Measurements from ENCODE around the gene CXCR4.
"Not testable (repeated sequence)": the region's sequence is repeated elsewhere in the genome, so short reads cannot be mapped to it uniquely, and the experiment has no call there.

The CXCR4 gene

DNA sequence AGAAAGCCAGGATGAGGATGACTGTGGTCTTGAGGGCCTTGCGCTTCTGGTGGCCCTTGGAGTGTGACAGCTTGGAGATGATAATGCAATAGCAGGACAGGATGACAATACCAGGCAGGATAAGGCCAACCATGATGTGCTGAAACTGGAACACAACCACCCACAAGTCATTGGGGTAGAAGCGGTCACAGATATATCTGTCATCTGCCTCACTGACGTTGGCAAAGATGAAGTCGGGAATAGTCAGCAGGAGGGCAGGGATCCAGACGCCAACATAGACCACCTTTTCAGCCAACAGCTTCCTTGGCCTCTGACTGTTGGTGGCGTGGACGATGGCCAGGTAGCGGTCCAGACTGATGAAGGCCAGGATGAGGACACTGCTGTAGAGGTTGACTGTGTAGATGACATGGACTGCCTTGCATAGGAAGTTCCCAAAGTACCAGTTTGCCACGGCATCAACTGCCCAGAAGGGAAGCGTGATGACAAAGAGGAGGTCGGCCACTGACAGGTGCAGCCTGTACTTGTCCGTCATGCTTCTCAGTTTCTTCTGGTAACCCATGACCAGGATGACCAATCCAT is 2.7 kb downstream of the CXCR4 start:
- in situ Hi-C loops (cut with MboI; ENCODE audit: low sequenced_read_pairs): no loop called here

DNA sequence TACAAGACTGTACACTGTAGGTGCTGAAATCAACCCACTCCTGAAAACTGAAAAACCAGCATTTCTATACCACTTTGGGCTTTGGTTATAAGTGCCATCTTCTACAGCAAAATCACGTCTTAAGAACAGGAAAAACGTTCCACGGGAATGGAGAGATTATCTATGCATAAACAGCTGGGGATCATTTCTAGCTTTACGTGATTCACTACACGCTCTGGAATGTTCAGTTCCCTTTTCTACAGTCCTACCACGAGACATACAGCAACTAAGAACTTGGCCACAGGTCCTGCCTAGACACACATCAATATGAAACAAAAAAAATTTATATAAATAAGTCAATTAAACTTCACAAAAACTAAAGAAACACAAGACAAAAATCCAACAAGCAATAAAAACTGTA is 3.6 kb downstream of the CXCR4 start:
- in situ Hi-C loops (cut with MboI; ENCODE audit: low sequenced_read_pairs): no loop called here

DNA sequence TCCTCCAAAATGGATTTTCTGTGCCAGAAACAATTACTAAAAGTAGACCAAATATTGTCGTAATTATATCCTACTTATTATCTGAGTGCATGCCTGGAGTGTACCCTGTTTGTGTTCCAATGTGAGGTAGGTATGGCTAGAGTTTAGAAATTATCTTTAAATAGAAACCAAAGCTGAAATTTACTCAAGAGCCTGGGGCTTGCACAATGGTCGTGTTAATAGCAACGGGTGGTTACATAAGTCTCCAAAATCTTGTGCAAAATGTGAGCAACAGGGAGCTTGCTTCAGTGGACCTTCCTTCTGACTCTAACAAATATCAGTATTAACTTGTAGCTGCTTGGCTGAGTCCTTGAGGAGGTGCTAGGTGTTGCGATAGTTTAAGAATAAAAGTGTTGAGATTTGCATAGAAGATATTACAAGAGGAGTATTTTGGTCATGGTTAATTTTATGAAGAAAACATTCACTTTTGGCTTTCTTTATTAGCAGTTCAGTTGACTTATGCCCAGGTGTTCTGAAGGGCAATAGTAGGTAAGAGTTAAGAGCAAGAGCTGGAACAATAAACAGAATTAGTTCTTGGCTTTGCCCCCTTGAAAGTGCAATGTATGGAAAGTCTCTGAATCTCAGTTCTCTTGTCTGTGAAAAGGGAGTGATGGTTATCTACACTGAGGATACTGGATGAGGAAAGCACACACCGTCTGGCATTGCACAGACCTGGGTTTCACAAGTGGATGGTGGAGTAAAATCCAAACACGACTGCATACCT is 4.6 kb downstream of the CXCR4 start:
- in situ Hi-C loops (cut with MboI; ENCODE audit: low sequenced_read_pairs): no loop called here

DNA sequence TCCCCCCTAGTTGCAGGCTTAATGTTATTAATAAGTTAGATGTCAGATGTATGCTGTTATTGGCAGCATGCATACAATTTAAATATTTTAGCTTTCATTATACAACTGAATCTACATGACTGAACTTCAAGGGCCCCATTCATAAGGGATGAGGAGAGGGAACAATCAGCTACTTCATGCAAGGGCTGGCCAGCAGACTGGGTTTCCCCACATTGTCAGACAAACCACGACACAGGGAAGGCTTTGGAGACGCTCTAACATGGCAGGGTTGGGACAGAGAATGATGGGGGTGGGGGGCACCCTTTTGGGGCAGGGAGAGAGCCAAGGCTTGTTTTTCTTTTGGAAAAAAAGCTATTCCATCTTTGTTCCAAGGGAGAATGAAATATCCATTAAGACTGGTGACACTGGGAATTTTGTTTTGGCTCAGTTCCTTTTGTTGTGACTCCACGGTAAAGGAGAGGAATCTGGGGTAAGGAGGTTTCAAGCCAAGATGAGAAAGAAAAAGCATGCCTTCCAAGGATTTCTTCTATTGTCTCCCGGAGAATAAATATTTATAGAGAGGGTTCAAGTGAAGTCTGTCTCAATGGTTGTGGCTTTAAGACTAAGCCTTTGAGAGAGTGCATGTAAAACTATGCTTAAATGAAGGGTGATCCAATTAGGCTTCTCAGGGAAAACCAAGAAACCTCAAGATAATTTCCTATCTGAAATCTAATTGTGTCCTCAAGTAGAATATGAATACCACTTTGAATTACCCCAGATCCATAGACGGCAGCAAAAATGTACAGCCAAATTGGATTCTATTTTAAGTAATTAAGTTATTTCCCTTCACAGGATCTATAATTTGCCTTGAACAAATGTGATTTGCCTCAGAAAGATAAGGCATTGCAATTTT is 5.4 kb downstream of the CXCR4 start:
- in situ Hi-C loops (cut with MboI; ENCODE audit: low sequenced_read_pairs): no loop called here

DNA sequence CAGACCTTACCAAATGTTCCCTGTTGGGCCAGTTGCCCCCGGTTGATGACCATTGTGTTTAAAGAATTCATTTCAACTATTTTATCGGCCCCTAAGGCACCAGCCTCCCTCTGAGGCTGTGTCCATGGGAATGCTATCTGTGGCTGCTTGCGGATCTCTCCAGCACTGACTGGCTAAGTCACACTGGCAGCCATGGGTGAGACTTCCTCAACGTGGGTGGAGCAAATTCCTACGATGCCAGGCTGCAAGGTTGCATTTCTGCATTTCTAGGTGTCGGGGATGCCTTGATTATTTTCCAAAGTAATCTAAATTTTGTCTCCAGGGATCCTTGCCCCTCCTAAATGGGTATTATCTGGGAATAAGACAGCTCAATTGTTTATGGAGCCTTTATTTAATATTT is 6.2 kb downstream of the CXCR4 start:
- in situ Hi-C loops (cut with MboI; ENCODE audit: low sequenced_read_pairs): no loop called here

DNA sequence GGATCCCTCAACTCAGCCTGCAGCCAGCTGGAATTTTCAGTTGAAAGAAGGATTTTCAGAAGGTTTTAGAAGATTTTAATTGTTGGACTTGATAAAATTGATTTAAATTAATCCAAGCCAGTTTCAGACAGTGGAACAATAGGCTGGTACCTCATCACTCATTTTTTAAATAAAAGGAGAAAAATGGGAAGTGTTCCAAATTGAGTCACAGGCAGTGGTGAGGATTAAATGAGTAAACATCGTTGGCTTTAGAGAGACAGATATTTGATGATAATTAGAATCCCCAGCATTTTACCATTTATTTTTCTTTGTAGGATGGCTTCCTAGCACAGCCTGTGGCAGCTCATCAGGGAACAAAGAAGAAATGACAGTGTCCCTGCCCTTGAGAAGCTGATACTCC is 7.4 kb downstream of the CXCR4 start:
- in situ Hi-C loops (cut with MboI; ENCODE audit: low sequenced_read_pairs): no loop called here

DNA sequence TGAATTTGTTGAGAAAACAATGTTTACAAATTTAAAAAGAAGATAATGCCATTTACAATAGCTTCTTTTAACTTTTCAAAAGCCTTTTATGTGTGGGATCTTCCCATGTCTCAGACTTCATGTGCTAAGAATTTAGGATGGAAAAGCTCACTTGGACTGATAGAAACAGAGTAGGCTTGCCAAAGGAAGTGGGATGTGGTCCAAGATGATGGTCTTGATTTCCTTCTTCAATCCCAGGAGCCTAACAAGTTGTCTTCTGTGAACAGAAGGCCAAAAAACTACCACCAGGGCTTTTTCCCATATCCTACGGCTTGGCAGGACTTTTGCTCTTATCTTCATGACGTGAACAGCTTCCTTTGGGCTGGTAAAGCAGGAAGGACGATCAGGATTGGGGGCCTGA is 9.5 kb downstream of the CXCR4 start:
- in situ Hi-C loops (cut with MboI; ENCODE audit: low sequenced_read_pairs): no loop called here

DNA sequence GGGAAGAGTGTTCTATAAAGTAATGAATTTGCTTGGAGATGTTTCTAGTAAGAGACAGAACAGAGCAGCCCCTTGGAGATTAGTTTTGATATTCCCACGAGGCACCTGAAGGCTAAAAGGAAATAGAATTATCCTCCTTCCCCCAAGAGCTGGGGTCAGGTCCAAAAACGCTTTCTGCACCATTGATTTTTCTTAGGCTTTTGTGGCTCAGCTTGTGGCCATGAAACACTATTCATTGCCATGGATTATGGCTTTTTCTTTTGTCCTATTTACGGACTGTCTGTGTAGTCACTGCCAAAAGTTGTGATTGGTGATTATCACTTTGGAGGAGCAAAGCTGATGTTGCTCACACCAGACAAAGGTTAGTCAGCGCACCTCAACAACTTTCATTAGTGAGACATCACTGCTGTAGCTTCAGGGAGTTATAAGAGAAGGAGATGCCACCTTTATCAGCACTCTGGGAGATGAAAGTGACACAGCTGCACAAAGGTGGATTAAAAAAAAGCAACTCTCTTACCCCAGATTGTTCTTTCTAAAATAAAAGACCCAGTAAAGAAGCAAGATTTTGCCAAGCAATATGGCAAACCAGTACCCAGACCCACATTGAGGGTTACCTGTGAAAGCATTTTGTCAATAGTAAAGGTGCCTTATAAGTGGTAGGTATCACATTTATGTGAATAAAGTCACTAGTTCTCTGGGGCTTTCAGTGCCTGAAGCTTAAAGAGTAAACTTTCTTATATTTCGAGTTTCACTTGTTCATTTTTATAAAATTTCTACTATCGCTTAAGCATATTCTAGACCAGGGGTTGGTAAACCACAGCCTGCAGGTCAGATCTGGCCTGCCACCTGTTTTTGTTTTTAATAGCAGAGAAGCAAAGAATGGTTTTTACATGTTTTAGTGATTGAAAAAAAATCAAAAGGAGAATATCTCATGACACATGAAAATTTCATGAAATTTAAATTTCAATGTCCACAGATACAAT is 10.6 kb downstream of the CXCR4 start:
- in situ Hi-C loops (cut with MboI; ENCODE audit: low sequenced_read_pairs): no loop called here

DNA sequence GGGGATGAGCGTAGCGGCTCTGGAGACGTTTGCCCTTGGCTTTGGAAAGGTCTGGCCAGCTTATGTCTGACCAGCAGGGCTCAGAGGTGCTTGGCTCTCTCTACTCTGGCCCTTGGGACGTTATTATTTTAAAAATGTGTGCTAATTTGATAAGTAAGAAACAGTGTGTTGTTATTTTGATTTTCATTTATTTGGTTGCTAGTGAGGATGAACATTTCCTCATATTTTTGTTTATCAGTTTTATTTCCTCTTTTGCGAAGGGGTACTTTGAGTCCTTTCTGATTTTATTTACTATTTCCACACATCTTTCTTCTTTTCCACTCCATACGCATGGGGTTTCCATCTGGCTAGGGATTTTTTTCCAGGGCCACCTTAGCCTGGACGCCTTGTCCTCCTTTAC is 11.4 kb downstream of the CXCR4 start:
- in situ Hi-C loops (cut with MboI; ENCODE audit: low sequenced_read_pairs): no loop called here

DNA sequence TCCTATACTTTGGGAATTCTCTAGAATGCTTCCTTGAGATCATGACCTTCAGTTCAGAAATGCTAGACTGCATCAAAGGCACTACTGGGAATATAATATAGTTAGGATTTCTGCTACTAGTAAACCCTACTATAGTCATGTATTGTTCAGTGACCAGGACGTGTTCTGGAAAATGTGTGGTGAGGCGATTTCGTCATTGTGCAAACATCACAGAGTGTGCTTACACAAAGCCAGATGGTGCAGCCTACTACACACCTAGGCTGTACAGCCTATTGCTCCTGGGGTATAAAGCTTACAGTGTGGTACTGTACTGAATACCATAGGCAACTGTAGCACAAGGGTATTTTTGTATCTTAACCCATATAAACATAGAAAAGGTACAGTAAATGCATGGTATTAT is 13.0 kb downstream of the CXCR4 start:
- in situ Hi-C loops (cut with MboI; ENCODE audit: low sequenced_read_pairs): no loop called here

DNA sequence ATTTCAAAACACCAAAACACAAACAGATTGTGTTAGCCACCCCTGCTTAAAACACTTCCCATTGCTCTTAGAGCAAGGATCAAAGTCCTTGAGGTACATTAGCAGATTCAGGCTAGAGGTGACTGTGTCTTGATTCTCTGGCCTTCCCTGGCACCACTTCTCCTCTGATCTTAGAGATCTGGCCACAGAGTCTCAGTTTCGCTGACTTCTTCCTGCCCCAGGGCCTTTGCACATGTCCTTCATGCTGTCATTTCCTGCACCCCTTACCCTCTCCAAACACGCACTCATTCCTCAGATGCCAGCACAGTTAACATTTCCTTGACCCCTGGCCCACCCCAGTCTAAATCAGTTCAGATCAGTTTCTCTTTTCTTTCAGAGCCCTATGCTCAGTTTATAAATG is 16.9 kb downstream of the CXCR4 start:
- in situ Hi-C loops (cut with MboI; ENCODE audit: low sequenced_read_pairs): no loop called here

DNA sequence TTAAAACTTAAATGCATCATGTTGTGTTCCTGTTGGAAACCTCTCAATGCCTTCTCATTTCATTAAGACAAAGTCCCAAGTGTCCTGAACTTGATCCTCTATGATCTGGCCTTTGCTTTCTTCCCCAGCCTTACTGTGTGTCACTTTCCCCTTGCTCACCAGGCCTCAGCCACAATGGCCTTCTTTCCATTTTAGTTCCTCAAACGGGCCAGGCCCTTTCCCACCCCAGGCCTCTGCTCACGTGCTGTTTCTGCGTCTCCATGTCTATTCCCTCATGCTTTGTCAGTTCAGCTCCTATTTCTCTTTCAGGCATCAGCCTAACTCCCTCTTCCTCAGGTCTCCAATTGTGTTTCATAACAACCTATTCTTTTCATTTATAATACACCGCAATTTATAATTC is 19.5 kb downstream of the CXCR4 start:
- in situ Hi-C loops (cut with MboI; ENCODE audit: low sequenced_read_pairs): no loop called here

DNA sequence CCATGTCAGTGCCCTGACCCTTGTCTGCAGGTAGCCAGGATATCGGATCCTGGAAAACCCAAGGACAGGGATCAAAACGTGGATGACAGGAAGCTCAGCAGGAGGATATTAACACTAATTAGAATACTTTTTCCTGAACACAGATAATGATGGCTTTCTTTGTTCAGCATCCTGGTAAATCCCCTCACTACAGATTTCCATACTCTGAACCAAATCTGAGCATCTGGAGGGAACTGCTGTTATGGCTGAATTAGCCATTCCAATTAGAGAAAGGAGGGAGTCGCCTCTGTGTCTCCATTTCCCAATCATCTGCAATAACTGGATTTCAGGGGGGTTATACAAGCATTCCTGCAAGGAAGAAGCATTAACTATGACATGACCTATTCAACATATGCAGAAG is 24.4 kb downstream of the CXCR4 start:
- in situ Hi-C loops (cut with MboI; ENCODE audit: low sequenced_read_pairs): no loop called here

DNA sequence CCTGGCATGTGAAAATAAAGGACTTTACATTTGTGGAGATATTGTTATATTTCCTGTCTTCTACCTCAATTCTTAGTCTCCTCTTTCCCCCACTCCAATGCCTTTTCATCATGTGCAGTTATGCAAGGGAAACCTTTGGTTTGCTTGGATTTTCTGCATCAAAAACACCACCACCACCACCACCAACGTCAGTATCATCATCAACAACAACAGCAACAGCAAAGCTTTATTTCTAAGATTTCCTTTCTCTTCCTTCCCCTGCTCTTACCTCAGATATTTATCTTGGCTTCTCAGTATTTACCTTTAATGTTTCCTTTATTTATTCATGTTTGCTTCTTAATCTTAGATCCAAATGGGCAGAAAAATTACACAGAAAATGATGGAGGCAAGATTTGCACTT is 26.1 kb downstream of the CXCR4 start:
- in situ Hi-C loops (cut with MboI; ENCODE audit: low sequenced_read_pairs): no loop called here

DNA sequence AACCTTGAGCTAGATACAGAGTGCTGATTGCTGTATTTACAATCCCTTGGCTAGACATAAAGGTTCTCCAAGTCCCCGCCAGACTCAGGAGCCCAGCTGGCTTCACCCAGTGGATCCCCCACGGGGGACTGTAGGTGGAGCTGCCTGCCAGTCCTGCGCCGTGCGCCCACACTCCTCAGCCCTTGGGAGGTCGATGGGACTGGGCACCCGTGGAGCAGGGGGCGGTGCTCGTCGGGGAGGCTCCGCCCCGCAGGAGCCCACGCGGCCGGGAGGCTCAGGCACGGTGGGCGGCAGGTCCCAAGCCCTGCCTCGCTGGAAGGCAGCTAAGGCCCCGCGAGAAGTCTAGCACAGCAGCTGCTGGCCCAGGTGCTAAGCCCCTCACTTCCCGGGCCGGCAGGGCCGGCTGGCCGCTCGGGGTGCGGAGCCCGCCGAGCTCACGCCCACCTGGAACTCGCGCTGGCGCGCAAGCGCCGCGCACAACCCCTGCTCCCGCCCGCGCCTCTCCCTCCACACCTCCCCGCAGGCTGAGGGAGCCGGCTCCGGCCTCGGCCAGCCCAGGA is 30.0 kb downstream of the CXCR4 start:
- in situ Hi-C loops (cut with MboI; ENCODE audit: low sequenced_read_pairs): not testable (repeated sequence)

DNA sequence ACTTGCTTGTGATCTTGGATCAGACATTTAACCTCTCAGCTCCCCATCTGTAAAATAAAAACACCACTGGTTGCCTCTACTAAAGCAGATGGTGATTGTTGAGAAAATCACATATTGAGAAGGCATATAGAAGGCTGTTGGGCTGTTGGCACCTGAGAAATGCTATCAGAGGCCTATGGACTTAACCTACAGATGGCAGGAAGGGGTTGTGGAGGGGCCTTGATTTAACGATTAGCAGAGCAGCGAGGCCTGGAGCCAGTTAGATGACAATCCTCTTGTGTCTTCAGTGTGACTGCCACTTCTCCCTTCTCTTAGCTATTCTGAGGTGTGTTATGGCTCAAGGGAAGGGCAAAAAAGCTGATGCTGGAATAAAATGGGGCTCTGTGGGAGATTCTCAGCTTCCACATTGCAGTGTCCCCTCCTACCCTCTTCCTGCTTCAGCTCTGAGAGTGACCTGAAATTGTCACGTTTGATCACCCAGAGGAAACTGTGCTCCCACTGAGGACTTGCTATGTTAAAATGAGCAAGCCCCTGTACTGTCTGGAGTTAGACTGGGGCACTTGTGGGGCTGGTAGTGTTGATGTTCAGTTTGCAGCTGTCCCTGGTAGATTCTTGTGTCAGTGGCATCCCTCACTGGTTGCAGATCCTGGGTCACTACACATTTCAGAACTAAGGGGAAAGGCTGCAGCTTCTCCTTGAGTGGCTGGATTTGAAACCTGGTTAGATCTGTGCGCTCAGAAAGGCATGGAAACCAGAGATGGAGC is 31.5 kb downstream of the CXCR4 start:
- in situ Hi-C loops (cut with MboI; ENCODE audit: low sequenced_read_pairs): no loop called here

DNA sequence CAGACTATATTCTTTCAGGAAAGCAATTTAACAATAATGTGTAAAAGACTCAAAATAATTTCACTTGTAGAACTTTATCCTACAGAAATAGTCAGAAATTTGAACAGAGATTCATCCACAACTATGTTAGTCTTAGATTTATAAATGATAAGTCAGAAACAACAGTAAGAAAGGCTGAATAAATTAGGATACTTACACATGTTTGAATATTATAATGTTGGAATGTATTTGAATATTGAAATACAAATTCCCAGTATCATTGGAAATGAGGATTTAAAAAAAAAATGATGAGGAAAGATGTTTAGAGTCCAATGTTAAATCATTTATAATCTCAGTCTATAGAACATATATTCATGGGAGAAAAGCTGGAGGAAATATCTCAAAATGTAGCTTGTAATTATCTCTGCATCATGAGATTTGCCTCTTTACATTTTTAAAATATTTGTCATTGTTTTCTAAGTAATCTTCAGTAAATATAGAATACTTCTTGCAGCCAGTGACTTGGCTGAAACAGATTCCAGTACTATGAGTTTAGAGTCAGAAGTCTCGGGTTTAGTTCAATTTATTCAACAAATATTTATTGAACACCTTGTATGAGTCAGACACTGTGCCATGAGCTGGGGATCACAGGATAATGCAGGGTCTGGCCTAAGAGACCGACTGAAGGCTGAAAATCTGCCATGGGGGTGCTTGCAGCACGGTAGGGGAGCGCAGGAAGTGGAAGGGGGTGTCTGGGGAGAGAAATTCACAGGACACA is 32.3 kb downstream of the CXCR4 start:
- in situ Hi-C loops (cut with MboI; ENCODE audit: low sequenced_read_pairs): no loop called here

DNA sequence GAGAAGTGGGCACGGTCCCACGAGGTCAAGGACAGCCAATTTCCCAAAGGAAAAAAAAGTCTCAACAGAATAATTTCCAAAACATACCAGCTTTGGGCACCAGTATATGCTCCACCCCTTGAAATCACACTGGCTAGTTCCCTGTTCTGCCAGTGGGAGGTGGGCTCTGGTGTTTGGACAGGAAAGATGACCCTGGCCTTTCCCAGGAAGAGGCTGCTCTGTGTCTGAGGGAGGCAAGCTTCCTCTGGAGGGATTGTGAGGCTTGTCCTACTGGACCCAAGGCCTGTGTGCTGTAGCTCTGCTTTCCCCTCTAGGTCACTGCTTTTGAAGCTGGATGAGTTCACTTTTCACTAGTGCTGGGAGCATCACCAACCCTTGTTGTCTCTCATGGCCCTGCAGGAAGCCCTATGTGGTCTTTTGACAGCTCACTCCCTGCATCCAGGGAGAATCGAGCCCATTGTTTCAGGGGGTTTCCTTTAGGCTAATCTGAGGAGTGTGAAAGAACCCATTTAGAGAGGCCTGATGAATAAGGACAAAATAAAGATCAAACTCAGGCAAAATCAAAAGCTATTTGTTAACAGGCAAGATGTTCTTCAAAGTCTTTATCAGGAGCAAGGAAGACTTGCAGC is 36.3 kb downstream of the CXCR4 start:
- in situ Hi-C loops (cut with MboI; ENCODE audit: low sequenced_read_pairs): no loop called here

DNA sequence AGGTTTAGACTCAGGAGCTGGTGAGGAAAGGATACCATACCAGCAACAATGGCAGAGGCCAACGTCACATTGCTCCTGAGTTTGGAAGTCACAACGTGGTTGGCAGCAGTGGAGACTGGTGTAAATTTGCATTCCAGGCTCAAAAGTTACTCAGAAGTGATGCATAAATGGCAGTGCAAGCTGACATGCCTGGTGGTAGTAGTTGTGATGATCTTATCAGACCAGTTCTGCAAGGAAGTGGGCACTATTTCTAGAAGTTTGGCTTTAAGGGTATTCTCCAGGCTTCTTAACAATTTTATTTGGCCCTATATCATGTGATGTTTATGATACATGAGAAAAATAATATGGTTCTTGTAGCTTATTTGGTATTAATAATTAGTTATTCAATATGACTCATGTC is 37.8 kb downstream of the CXCR4 start:
- in situ Hi-C loops (cut with MboI; ENCODE audit: low sequenced_read_pairs): no loop called here

Data from hTERT RPE-1 (cell line).